ENCODE results near the gene KAT8. TPM values are rescaled to one million over a fixed set of nuclear protein-coding genes. Genes with fewer than 3 reads are reported as not detected.

KAT8 gene
- total RNA-seq, 1 experiment from 2014 or later, result 42.0 TPM

DNA sequence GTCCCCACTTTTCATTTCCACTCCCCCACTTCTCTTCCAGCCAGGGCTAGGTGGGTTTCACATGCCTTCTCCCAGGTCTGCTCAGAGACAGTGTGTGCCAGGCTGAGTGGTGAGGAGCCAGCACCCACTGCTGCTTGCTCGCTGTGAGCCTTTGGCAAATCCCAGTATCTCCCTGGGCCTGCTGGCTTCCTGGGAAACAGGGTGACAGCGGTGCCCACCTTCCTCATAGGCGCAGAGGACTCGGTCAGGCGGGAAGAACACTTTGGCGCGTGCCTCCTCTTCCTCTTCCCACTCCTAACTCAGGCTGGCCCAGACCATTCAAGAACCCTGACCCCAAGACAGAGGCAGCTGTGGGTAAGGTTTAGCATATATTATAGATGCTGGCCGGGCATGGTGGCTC is 28.3 kb upstream of the KAT8 start:
- TF ChIP-seq, protein P1, sequence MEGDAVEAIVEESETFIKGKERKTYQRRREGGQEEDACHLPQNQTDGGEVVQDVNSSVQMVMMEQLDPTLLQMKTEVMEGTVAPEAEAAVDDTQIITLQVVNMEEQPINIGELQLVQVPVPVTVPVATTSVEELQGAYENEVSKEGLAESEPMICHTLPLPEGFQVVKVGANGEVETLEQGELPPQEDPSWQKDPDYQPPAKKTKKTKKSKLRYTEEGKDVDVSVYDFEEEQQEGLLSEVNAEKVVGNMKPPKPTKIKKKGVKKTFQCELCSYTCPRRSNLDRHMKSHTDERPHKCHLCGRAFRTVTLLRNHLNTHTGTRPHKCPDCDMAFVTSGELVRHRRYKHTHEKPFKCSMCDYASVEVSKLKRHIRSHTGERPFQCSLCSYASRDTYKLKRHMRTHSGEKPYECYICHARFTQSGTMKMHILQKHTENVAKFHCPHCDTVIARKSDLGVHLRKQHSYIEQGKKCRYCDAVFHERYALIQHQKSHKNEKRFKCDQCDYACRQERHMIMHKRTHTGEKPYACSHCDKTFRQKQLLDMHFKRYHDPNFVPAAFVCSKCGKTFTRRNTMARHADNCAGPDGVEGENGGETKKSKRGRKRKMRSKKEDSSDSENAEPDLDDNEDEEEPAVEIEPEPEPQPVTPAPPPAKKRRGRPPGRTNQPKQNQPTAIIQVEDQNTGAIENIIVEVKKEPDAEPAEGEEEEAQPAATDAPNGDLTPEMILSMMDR (IDR thresholded peaks at IDR 0.05; ENCODE audit: unreplicated experiment), result no peak
- POLR2A ChIA-PET, result interaction anchor here (0.8 to 1.7 kb wide), 2 partner anchors 15 to 28 kb away, joined by 3 to 5 read pairs; partner anchors contain the start of genes KAT8, ZNF646 and ZNF668

DNA sequence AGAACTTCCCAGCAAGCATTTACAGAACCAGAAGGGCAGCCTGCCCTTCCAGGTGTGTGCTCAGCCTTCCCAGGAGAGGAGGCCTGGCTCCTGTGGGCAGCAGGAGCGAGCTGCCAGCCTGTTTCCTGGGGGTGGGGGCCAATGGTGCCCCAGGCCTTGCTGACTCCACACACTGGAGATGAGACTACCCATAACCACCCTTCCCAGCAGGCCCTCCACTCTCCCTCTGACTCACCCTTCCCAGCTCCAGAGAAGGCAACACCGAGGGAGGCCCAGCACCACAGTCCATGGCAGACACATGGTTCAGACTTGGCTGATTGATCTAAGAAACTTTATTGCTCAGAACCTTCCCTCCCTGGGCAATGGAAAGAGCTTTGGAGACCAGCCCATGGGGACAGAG is 26.9 kb upstream of the KAT8 start:
- Mint-ChIP-seq H3K36me3 (ENCODE audit: insufficient read depth, unreplicated experiment) (peaks cover 18% of the 10 kb centered on the region), H3K9me3 (ENCODE audit: unreplicated experiment) (no peaks in the 10 kb centered on the region), H3K27ac (ENCODE audit: low read depth, unreplicated experiment) (no peak overlapping the region), H3K4me1 (ENCODE audit: insufficient read depth, unreplicated experiment) (peaks cover 7% of the 10 kb centered on the region), H3K27me3 (ENCODE audit: insufficient read depth, unreplicated experiment) (no peaks in the 10 kb centered on the region), H3K4me3 (ENCODE audit: unreplicated experiment) (no peak overlapping the region)
- intact Hi-C loops (cut with micrococcal nuclease), result no loop called here
- TF ChIP-seq, protein P1 (IDR thresholded peaks at IDR 0.05; ENCODE audit: unreplicated experiment), result no peak
- no peak for DNase-seq (ENCODE audit: unreplicated experiment)
- CTCF ChIA-PET, result no interaction called here
- no TSS peak for BruUV-seq (replicated peaks)
- POLR2A ChIA-PET, result interaction anchor here (1.3 to 6.5 kb wide), 3 partner anchors 9 to 27 kb away, joined by 3 to 78 read pairs (median 5); partner anchors contain the start of genes KAT8, ZNF646 and ZNF668

More for the DNA sequence above, 28.3 kb upstream of the KAT8 start:
- Mint-ChIP-seq H3K4me3 (ENCODE audit: unreplicated experiment) (no peak overlapping the region), H3K36me3 (ENCODE audit: insufficient read depth, unreplicated experiment) (peaks cover 19% of the 10 kb centered on the region), H3K27me3 (ENCODE audit: insufficient read depth, unreplicated experiment) (no peaks in the 10 kb centered on the region), H3K27ac (ENCODE audit: low read depth, unreplicated experiment) (no peak overlapping the region), H3K4me1 (ENCODE audit: insufficient read depth, unreplicated experiment) (peaks cover 5% of the 10 kb centered on the region), H3K9me3 (ENCODE audit: unreplicated experiment) (no peaks in the 10 kb centered on the region)
- CTCF ChIA-PET, result interaction anchor here (0.5 to 0.6 kb wide), 2 partner anchors 152 to 355 kb away, joined by 3 to 4 read pairs; no protein-coding TSS in a partner anchor
- no peak for DNase-seq (ENCODE audit: unreplicated experiment)
- intact Hi-C loops (cut with micrococcal nuclease), result no loop called here
- BruUV-seq (replicated peaks), result no TSS peak

DNA sequence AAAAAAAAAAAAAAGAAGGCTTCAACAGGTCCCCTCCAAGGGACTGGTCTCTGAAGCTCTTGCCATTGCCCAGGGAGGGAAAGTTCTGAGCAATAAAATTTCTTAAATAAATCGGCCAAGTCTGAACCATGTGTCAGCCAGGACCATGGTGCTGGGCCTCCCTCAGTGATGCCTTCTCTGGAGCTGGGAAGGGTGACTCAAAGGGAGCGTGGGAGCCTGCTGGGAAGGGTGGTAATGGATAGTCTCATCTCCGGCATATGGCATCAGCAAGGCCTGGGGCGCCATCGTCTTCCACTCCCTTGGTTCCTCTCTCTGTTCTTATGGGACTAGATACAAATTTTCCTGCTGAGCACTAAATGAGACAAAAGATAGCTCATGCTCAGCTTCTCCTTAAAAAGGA is 25.1 kb upstream of the KAT8 start:
- Mint-ChIP-seq H3K4me3 (ENCODE audit: unreplicated experiment) (peak overlapping the region; percentile 85), H3K4me1 (ENCODE audit: insufficient read depth, unreplicated experiment) (peaks cover 12% of the 10 kb centered on the region), H3K27me3 (ENCODE audit: insufficient read depth, unreplicated experiment) (no peaks in the 10 kb centered on the region), H3K9me3 (ENCODE audit: unreplicated experiment) (no peaks in the 10 kb centered on the region), H3K36me3 (ENCODE audit: insufficient read depth, unreplicated experiment) (peaks cover 22% of the 10 kb centered on the region), H3K27ac (ENCODE audit: low read depth, unreplicated experiment) (no peak overlapping the region)
- POLR2A ChIA-PET, result interaction anchor here (0.7 to 6.5 kb wide), 4 partner anchors 18 to 368 kb away, joined by 3 to 78 read pairs (median 24); partner anchors contain the start of genes KAT8, ZNF646 and ZNF668
- no TSS peak for BruUV-seq (replicated peaks)
- intact Hi-C loops (cut with micrococcal nuclease), result no loop called here
- no peak for DNase-seq (ENCODE audit: unreplicated experiment)
- CTCF ChIA-PET, result interaction anchor here (0.6 to 5.2 kb wide), 16 partner anchors 42 to 781 kb away, joined by 3 to 27 read pairs (median 3); partner anchors contain the start of genes HSD3B7, ZNF267 and ZNF843
- TF ChIP-seq, protein P1 (IDR thresholded peaks at IDR 0.05; ENCODE audit: unreplicated experiment), result no peak

DNA sequence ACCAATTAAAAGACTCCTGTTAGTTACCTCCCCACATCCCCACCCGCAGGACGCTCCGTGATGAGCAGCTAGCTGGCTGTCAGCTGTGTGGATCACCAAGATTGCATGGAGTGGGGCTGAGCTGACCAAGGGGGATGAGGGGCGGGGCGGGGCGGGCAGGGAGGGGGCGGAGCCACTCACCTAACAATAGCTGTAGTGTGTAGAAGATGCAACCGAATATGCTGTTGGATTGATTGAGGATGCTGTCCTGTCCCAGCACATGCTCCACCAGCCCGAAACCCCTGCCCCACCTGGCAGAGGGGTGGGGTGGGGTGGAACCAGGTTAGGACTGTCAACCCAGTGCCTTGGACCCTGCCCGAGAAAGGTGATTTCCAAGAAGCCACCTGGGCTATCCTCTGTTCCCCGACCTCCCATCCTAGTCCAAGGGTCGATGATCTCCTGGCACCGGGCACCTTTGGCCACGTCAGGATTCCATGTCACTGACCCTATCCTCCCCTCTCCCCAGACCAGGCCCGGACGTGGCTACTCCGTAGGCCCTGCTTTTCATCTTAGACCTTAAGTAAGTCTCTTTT is 24.2 kb upstream of the KAT8 start:
- Mint-ChIP-seq H3K9me3 (ENCODE audit: unreplicated experiment) (no peaks in the 10 kb centered on the region), H3K27ac (ENCODE audit: low read depth, unreplicated experiment) (peak overlapping the region; percentile 1), H3K4me1 (ENCODE audit: insufficient read depth, unreplicated experiment) (peaks cover 12% of the 10 kb centered on the region), H3K4me3 (ENCODE audit: unreplicated experiment) (peak overlapping the region; percentile 85), H3K27me3 (ENCODE audit: insufficient read depth, unreplicated experiment) (no peaks in the 10 kb centered on the region), H3K36me3 (ENCODE audit: insufficient read depth, unreplicated experiment) (peaks cover 22% of the 10 kb centered on the region)
- POLR2A ChIA-PET, result interaction anchor here (0.5 to 6.5 kb wide), 13 partner anchors 16 to 367 kb away, joined by 3 to 78 read pairs (median 5); partner anchors contain the start of genes FUS, KAT8, PRSS8 and ZNF646
- TF ChIP-seq, protein P1 (IDR thresholded peaks at IDR 0.05; ENCODE audit: unreplicated experiment), result no peak
- intact Hi-C loops (cut with micrococcal nuclease), result no loop called here
- CTCF ChIA-PET, result interaction anchor here (0.6 to 5.2 kb wide), 8 partner anchors 42 to 364 kb away, joined by 3 to 27 read pairs (median 4); partner anchors contain the start of genes HSD3B7 and ZNF843
- peak; percentile 50 for DNase-seq (ENCODE audit: unreplicated experiment)
- BruUV-seq (replicated peaks), result no TSS peak
